ENCODE results near the gene RER1. TPM values are rescaled to one million over a fixed set of nuclear protein-coding genes. Genes with fewer than 3 reads are reported as not detected.

The RER1 gene
- polyA plus RNA-seq, 1 donor: 70.7 TPM

DNA sequence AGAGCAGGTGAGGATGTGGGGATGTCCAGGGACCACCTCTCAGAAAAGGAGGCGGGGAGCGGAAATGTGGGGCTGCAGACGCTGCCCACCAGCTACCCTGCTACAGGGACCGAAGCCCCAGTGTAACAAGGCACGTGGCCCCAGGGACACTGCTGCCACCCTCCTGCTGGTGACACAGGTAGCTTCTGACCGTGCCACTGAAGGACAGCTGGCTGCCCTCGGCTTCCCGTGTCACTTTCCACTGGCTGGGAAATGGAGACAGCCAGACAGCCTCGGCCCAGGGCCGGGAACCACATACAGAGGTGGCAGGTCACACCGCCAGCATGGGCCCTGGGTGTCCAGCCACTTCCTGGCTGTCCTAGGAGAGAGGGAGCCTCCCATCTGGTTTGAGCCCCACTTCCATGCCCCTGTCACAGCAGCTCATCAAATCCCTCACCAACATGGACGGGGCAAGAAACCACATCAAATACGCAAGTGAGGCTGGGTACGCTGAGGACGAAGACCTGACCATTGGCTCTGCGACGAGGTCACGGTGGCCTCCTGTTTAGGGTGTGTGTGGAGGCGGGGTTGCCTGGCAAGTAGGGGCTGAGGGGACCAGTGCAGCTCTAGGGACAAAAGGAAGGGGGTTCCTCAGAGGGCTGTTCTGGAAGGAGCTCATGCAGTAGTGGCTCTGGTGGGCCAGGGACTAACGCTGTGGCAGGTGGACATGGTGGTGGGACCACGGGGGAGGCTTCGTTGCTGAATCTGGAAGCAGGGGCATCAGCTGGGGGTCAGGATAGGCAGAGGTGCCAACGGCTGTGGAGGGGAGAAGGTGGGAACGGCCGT lies 15.7 kb downstream of the RER1 start:
- DNase-seq (ENCODE audit: low read depth): no peak

DNA sequence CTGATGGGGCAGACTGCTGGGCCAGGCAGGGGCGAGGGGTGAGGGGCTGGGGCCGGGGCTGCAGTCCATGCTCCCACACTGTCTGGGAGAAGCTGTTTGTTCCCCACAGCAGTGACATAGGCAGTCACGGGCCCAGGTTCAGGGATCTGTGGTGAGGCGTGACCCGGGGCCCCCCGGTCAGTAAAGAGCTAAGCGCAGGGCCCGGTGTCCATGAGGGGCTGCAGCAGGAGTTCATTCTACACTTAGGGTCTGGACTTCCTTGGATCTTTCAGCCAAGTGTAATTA lies 16.3 kb downstream of the RER1 start:
- DNase-seq (ENCODE audit: low read depth): no peak

DNA sequence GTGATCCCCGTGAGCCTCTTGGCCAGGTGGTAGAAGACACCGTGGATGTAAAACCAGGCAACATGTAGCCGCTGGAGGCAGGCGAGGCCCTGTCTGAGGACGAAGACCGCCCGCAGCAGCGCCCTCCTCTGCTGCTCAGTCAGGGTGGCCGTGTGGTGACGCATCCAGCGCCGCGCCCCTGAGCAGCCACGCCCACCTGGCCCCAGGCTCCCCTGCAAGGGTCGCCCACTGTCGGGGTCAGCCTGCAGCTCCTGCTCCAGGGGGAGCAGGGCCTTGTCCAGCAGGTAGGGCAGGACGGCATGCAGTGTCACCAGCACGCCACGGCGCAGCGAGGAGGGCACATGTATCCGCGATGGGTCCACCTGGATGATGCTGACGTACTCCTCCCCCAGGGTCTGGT lies 16.8 kb downstream of the RER1 start:
- DNase-seq (ENCODE audit: low read depth): no peak

DNA sequence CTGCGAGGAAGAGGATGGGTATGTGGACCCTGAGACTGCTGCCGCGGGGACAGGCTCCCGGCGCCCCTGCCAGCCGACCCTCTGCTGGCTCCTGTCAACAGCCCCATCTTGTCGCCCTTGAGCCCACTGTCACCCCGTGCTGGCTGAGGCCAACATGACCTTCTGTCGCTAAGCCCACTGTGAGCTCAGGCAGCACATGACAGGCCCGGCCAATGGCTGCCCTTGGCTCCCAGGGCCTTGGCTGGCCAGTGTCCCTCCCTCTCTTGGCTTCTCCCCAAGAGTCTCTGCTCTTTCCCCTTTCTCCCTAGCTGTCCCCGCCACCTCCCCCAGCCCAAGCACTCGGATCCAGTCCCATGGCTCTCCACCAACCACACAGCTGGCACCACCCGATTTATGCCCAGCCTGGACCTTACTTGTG lies 17.2 kb downstream of the RER1 start:
- DNase-seq (ENCODE audit: low read depth): no peak

DNA sequence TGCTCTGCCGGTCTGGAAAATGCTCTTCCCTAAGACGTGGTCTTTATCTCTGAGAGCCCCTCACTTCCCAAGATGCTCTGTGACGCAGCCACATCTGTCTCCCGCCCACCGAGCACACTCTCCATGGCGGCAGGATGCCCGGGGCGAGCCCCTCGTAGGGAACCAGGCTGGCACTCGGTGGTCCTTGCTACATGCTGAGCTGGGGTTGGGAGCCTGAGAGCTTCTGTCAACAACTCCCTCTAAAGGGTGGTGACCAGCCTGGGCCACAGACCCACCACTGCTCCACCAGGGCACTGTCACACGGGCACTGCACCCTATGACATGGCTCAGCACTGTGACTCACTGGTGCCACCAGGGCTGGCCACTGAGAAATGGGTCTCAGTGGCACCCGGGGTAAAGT lies 18.1 kb downstream of the RER1 start:
- DNase-seq (ENCODE audit: low read depth): no peak

DNA sequence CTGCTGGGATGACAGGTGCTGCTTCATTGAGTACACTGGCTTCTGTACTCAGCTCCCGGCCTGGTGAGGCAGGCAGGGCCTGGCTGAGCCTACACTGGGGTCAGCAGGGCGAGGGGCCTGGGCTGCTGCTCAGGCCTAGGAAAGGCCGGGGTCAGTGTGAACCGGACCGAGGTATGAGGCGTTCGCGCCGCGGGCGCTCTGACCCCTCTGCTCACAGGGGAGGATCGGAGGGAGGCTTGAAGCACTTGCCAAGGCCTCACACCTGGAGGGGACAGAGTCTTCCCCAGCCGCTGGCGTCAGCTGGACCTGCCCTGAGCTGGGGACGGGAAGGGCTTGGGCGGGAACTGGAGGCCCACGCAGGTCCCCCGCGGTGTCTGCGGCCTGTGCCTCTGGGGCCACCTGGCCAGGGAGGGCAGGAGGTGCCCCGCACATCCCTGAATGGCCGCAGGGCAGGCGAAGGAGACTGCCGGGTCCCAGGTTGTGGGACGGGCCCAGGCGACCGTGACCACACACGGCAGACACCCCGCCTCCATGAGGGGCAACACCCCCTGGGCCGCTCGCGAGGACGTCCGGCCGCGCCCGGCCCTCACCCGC lies 20.3 kb downstream of the RER1 start:
- no peak for DNase-seq (ENCODE audit: low read depth)

DNA sequence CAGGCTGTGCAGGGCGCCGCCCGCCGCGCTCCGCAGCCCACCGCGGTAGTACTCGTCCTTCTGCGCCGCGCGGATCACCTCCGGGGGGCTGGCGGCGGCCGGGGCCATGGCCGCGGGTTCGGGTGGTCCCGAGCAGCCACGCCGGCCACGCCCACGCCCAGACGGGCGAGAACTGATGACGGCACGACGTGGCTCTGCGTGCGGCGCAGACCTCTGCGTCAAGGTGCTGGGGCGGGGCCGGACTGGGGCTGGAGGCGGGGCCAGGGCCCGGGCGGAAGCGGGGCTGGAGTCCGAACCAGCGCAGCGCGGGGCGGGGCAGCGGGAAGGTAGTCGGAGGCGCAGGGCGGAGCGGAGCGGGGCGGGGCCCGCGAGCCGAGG lies 20.7 kb downstream of the RER1 start, which contains the start of gene PEX10:
PEX10 (minus strand) TSS at position 170 of the 378 bp plus-strand sequence; CDS start at position 108, 62 bp downstream.
- DNase-seq (ENCODE audit: low read depth): peak; percentile 79

DNA sequence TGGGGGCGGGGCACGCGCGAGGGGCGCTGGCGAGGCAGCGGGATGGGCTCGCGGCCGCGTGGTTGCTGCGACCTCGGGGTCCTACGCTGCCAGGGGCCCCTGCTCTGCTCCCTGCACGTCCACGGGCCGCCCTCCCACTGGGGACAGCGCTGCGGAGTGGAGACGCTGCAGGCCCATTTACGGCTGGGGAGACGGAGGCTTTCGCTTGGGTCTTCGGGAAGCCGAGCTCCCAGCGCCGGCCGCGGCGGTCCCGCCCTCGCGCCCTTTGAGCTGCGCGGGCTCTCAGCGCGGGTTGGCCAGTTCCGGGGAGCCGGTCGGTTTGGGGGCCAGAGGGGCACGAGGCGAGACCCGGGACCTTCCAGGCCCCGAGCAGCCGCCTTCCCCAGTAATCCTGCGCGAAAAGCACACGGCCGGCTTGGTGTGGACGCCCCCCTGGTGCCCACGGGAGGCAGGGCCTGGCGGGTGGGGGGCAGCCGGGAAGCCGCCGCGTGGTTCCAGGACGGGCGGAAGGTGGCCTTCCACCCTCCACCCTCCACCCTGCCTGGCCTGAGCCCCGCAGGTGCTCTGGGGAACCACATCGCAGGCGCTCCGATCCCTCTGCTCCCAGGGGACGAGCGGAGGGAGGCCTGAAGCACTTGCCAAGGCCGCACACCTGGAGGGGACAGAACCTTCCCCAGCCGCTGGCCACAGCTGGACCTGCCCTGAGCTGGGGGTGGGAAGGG lies 21.3 kb downstream of the RER1 start:
- no peak for DNase-seq (ENCODE audit: low read depth)

DNA sequence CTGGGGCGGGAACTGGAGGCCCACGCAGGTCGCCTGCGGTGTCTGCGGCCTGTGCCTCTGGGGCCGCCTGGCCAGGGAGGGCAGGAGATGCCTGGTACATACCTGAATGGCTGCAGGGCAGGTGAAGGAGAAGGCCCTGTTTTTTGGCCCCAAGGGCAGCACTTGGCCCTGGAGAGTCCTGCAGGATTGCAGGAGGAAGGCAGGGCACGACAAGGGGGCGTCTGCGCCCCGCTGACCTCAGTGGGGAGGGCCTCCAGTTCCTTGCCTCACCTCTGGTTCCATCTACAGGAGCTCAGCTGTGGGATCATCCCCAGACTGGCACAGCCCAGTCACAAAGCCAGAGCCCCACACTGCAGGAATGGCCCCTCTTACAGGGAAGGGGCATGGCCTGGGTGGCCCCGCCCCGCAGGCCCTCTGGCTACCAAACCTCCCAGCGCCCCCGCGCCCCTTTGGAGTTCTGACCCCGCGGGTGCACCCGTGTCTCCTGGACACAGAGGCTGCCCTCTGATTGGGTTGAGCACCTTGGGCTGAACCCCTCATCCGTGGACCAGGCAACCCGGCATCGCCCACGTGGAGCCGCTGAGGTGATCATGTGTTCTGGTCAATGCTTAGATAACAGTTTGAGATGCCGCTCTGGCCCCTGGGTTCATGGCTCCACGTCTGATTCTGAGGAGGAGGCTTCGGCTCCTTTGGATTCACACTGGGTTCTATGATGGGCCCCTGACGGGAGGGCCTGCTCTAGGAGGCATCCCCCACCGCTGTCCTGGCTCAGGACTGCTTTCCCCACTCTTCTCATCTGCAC lies 22.1 kb downstream of the RER1 start:
- DNase-seq (ENCODE audit: low read depth): no peak

DNA sequence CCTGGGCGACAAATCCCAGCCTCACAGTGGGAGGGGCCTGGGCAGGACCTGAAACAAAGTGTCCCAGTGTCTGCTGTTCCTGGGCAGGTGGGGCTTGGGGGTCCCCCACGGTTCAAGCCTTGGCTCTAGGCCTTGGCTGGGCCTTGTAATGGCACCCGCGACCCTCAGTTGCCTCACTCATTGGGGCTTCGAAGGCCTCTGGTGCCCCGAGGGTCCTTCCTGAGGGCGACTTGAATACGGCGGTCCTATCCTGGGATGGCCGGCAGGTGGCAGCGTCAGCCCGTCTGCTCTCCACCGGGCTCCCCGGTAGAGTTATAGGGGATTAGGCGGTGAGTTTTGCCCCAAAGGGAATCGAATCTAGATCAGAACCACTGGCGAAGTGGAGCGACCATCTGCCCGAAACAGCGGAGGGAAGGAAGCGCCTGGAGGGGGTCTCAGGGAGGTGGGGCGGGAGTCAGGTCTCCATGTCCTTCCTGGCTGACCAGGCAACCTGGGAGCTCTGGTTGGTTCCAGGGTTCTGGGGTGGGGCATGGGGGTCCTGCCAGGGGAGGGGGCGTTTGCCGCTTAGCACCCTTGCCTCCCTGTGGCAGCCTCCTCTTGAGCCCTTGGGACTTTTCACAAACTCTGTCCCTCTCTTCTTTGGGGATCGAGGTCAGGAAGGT lies 22.8 kb downstream of the RER1 start:
- DNase-seq (ENCODE audit: low read depth): no peak

DNA sequence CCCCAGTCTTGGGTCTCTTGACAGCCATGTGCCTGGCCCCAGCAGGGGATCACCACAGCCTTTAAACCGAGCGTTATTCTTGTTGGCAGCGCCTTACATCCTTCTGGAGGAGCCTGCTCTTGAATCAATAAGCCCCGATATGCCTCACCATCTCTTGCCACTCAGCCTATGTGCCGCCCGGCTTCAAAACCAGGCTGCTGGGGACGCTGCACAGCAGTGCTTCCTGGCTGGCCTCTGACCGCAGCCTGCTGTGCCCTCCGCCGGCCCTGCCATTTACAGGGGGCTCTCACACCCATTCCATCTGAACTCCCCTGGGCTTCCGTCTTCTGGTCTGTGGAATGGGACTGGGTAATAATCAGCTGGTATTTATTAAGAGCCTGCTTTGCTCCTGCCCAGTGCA lies 23.7 kb downstream of the RER1 start:
- no peak for DNase-seq (ENCODE audit: low read depth)

DNA sequence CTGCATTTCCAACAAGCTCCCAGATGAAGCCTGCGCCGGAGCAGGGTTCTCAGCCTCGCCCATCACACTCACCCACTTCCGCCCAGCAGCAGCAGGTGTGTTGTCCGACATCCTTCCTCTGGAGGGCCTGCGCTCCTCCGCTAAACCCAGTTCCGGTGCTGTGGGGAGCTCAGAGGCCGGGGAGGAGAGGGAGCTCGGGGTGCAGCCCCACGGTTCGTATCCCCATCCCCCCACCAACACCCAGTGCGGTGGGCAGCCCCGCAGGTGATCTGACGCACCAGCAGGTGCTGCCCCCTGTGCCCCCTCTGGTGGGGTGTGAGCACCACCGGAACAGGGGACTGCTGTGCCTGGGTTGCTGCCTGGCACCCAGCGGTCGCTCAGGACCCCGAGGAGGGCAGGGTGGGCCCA lies 24.2 kb downstream of the RER1 start:
- DNase-seq (ENCODE audit: low read depth): no peak

DNA sequence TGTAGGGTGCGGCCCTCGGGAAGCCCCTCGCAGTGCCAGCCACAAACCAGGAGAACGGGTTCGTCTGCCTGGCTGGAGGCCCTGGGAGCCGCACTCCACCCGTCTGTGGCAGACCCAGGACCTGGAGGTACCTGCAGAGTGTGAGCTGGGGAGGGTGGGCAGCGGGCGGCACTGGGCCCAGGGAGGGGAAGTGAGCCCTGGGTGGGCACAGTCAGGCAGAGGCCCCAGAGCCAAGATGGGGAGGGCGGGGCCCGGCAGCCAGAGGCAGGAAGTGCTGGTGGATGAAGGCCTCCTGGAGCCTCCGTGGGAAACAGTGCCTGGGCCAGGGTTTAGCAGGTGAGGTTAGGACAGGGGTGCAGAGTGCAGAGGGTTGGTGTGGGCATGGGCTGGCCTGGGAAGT lies 24.8 kb downstream of the RER1 start:
- DNase-seq (ENCODE audit: low read depth): no peak

DNA sequence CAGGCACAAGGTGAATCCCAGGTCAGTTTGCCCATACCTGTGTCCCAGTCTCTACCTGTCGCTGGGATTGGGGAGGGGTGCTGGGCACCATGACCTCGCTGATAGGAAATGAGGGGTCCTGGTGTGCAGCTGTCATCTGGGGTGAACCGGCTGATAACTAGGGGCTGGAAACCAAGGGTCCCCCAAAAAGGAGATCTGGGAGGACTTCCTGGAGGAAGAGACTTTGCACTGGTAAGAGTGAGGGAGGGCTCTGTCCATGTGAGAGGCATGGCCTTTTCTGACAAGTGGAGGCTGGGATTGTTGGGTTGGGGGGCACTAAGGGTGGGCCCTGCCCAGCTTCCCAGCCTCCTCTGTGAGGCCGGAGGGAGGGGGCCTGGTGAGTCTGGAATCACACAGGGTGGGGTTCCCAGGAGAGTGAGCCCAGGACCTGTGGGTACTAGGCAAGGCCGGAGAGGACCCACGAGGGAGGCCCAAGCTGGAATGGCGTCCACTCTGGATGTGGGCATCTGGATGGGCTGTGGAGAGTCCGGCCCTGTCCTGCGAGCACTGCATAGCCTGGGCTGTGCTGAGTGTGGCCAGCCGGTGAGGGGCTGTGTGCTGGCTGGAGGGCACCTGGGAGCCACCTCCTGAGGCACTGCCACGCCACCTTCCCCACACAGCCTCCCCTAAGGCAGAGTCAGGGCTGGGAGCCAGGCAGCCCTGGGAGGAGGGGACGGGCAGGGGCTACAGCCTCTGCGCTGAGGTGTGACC lies 25.6 kb downstream of the RER1 start:
- no peak for DNase-seq (ENCODE audit: low read depth)

DNA sequence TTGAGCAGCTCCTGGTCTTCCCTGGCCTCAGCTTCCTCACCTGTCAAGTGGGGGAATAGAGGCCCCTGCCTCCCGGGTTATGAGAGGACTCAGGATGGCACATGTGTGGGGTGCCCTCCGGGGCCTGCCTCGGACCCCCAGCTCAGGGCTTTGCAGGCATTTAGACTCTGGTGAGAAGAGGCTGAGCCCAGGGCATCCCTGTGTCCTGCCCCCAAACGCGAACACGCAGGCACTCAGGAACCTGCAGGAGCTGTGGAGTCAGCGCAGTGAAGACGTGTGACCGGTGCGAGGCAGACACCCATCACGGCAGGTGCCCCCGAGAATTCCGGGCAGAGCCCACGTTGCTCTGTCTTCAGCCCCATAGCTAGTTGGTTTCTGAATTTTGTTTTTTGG lies 26.2 kb downstream of the RER1 start:
- no peak for DNase-seq (ENCODE audit: low read depth)

DNA sequence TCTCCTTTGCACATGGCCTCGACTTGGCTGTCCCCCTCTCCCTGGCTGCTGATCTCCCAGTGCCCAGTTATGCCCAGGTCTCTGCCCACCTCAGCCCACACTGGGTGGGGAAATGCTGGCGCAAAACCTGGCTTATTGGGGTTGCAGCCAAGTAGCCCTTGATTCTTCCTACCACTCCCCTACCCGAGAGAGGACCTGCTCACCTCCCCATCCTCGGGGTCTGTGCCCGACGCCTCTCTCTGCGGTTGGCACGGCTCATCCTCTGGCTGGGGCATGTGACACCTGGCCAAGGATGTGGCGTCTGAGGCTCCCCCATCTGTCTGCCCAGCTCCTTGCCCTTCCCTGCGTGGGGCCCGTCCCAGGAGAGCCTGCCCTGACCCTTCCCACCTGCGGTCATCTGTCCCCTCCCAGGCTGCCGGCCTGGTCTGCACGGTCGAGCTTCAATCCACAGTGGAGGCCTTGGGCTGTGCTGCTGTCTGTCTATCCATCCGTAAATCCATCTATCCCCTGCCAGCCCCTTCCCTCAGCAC lies 27.2 kb downstream of the RER1 start:
- no peak for DNase-seq (ENCODE audit: low read depth)

DNA sequence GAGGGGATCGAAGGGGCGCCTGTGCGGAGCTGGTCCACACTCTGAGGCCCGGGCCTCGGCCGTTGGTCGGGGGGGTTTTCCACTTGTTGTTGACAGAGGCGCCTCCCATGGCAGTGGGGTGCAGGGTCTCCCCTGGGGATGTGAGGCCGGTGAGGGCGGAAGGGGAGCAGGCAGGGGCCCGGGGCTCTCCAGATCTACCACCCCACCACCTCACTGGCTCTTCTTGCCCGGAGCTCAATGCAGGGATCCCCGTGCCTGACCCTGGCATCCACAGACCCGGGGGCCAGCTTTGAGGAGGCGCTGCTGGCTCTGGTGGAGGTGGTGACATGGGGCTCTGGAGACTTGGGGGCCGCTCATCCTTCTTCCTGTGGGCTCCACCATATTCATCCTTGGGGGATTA lies 27.8 kb downstream of the RER1 start:
- DNase-seq (ENCODE audit: low read depth): no peak

DNA sequence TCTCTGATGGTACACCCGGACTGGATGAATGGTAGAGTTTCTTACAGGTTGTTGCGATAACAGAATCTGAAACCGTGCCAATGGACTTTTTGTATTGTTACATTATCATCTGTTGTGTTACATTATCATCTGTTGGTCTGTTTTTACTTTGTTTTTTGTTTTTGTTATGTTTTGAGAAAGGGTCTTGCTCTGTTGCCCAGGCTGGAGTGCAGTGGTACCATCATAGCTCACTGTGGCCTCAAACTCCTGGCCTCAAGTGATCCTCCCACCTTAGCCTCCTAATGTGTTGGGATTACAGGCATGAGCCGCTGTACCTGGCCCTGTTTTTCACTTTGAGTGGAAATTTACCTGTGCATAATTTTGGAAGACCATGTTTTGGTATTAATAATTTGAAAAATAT lies 30.9 kb downstream of the RER1 start:
- DNase-seq (ENCODE audit: low read depth): no peak

DNA sequence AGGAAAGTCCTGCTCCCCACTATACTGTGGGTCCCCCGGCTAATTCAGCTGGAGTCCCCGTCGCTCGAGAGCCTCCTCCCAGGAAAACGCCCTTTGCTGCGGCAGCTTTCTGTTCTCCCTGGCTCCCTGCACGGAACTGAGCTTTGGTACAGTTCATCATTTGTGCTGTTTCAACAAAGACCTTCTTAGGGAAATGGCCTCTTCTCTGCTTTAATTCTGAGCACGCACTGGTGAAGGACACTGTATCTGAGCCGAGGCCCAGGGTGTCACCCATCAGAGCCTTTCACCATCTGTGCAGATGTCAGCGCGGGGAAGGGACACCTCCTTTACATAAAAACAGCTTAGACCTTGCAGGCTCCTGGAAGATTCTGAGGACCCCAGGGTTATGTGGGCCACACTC lies 34.3 kb downstream of the RER1 start:
- no peak for DNase-seq (ENCODE audit: low read depth)

DNA sequence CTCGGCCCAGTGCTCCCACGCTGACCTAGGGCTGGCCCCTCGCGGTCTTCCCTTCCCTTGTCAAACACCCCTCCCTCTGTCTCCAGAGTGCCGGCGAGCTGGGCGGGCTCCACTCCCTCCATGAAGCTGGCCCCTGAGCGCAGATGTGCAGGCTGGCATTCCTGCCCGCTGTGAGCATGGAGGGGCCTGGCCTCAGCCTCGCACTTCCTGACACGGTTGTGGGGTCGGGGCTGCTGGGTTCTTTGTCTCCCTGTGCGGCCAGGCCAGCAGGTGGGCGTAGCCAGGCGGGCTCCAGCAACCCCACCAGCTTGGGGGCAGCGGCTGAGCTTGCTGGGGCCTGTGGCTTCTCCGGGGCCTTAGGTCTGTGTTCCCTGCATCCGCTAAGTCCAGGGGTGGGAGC lies 34.9 kb downstream of the RER1 start:
- no peak for DNase-seq (ENCODE audit: low read depth)

DNA sequence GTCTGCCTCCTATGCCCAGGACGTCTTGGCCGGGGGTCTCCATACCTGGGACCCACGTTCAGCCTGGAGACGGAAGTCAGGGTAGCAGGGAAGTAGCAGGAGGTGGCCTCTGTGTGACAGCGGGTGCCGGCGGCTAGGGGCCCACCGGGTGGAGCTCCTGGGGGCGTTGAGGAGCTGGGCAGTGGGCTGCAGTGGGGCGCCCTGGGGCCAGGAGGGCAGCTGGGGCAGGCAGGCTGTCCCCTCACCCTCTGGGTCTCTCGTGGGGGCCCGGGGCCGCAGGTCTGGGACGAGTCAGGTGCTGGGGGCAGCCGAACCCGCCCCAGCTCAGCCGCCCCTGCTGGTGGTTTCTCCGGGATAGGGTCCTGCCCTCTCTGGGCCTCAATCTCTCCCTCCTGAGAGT lies 35.4 kb downstream of the RER1 start:
- DNase-seq (ENCODE audit: low read depth): no peak
